GM19023 (cell line): Measurements from ENCODE around the gene TRMT1.

Source experiments
- ATAC-seq: cut with Tn5 transposase; IDR thresholded peaks from one replicate; pipeline ENCODE4 v1.9.1; 2021; ENCODE audit warnings: mild to moderate bottlenecking, moderate library complexity; ENCODE audit not compliant: unreplicated experiment

Gene TRMT1

GRCh38 chr19:13092606-13093235 is 23.8 kb downstream of the TRMT1 start:
- no peak for ATAC-seq

GRCh38 chr19:13092158-13092543 is 24.4 kb downstream of the TRMT1 start:
- ATAC-seq, result no peak

- ATAC-seq, result no peak
Observed at GRCh38 chr19:13091400-13092157, 25.0 kb downstream of the TRMT1 start.

GRCh38 chr19:13090511-13091231 is 25.9 kb downstream of the TRMT1 start:
- no peak for ATAC-seq

GRCh38 chr19:13089857-13090507 is 26.6 kb downstream of the TRMT1 start:
- ATAC-seq, result no peak

- no peak for ATAC-seq
Observed at GRCh38 chr19:13089139-13089856, 27.2 kb downstream of the TRMT1 start.

- no peak for ATAC-seq
Observed at GRCh38 chr19:13087795-13088537, 28.6 kb downstream of the TRMT1 start.

GRCh38 chr19:13087295-13087694 is 29.2 kb downstream of the TRMT1 start:
- ATAC-seq, result no peak

GRCh38 chr19:13086341-13086740 is 30.2 kb downstream of the TRMT1 start:
- ATAC-seq, result no peak

- no peak for ATAC-seq
Observed at GRCh38 chr19:13085666-13086065, 30.9 kb downstream of the TRMT1 start.

GRCh38 chr19:13083627-13084026 is 32.9 kb downstream of the TRMT1 start:
- no peak for ATAC-seq

- no peak for ATAC-seq
Observed at GRCh38 chr19:13083008-13083404, 33.5 kb downstream of the TRMT1 start.

- ATAC-seq, result no peak
Observed at GRCh38 chr19:13082192-13083007, 34.1 kb downstream of the TRMT1 start.

GRCh38 chr19:13079542-13079986 is 37.0 kb downstream of the TRMT1 start:
- no peak for ATAC-seq

- no peak for ATAC-seq
Observed at GRCh38 chr19:13078897-13079541, 37.5 kb downstream of the TRMT1 start.

GRCh38 chr19:13078381-13078780 is 38.2 kb downstream of the TRMT1 start:
- ATAC-seq, result no peak

GRCh38 chr19:13077240-13077639 is 39.3 kb downstream of the TRMT1 start:
- no peak for ATAC-seq

GRCh38 chr19:13076787-13077186 is 39.8 kb downstream of the TRMT1 start:
- ATAC-seq, result no peak

- ATAC-seq, result no peak
Observed at GRCh38 chr19:13076320-13076719, 40.2 kb downstream of the TRMT1 start.
